ENCODE measurements around the gene LY6G5B.

Gene LY6G5B

GRCh38 chr6:31718265-31718664, 48.5 kb downstream of the LY6G5B start:
- no peak for DNase-seq

GRCh38 chr6:31719001-31719400, 49.2 kb downstream of the LY6G5B start:
- no peak for DNase-seq

DNA sequence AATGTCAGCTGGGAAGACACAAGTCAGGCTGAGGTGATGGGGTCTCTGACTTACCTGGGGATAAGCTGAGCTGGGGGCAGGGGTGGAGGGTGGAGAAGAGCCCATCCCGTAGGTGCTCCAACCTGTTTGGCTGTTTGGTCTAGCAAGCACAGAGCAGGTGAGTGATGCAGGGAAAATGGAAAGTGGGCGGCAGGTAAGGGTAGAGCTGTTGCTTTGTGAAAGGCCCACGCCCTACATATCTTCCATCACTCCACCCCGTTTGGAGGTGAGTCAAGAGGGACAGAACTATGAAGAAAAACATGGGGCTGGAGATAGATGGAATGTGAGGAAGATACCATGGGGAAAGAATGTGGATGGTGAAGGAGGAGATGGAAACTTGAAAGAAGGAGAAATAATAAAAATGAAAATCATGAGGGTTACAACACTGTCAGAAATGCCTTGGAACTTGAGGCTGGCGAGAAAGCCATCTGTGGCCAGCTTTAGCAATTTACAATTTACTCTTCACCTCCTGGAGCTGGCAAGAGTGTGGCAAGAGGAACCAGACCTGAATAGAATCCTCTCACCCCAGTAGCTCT, 50.5 kb downstream of the LY6G5B start:
- DNase-seq: no peak

DNA sequence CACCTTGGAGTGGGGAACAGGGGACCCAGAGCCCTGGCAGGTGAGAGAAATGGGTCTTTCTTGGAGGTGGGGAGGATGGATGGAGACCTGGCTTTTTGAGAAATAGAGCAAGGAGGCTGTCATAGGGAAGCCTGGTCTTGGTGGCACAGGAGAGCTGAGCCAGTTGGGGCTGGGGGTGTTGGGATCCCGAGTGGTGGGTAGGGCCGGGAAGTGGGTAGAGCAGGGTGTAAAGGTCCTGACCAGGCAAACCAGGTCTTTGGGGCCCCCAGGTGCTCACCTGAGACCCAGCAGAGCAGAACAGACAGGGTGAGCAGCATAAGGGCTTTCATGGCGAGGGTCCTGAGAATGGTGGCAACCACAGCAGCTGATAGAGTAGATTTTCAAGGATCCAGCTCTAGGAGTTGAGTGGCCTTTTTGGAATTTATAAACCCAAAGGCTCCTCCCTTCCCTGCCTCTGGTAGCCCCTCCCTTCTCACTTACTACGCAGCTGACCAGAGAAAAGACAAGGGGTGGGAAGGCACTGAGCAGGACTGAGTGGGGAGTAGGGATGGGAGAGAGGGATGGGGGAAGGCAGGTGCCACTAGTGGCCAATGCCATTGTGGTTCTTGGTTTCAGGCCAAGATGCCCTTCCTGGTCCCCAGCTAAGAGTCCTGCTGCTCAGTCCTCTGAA, 51.7 kb downstream of the LY6G5B start, which contains the start of gene LY6G6C:
LY6G6C (minus strand) TSS at position 396 of the 670 bp plus-strand sequence; CDS start at position 329, 67 bp downstream.
- no peak for DNase-seq

DNA sequence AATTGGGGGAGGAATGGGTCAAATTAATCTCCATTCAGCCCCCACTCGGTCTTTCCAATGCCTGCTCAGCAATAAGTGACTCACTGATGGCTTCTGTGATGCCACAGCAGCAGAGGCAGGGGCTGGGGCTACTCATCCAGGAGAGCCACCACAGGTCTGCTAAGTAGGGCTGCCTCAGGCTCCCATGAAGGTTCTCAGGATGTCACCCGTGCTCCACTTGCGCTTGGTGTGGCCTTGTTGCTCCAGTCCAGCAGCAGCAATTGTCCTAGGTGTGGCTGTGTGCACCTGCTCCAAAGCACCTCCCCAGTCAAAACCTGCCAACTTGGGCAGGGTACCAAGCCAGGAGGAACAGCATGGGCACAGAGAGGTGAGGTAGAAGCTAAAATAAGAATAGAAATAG, 52.4 kb downstream of the LY6G5B start:
- no peak for DNase-seq

All from stimulated activated CD4-positive, alpha-beta T cell treated with anti-CD3 and anti-CD28 coated beads, Interleukin-4, amount 100 ng/mL, for 24 hours (primary cell).